Epidermal melanocyte (primary cell): ENCODE results near the gene RPL28.
A peak's percentile ranks its signal among the peaks of the same experiment; 100 is the strongest.

Source experiments
- DNase-seq: peaks from one replicate; pipeline ENCODE4 v3.0.0; 2011; ENCODE audit warnings: low spot score; ENCODE audit not compliant: insufficient read length

RPL28 gene

GRCh38 chr19:55385724-55386492 lies at the start of gene RPL28:
Gene RPL28 (plus strand): TSS chr19:55385932. CDS start chr19:55386358, 426 bp downstream.
- peak; percentile 96 for DNase-seq

DNA sequence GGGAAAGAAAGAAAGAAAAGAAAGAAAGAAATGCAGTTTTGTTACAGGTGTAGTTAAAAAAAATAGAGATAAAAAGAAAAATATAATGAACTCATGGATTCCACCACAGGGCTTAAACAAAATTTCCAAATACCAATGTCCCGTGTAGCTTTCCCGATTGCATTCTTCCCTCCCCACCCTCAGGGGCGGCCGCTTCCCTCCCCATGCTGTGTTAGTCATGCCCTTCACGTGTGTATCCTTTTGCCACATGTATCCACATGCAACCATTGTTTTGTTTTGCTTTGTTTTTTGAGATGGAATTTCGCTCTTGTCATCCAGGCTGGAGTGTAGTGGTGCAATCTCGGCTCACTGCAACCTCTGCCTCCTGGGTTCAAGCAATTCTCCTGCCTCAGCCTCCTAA lies 49.6 kb upstream of the RPL28 start:
- DNase-seq, result no peak

GRCh38 chr19:55339105-55339888 lies 46.4 kb upstream of the RPL28 start, which contains the start of gene KMT5C:
Gene KMT5C (plus strand): TSS chr19:55339876. CDS start chr19:55341937, 2,061 bp downstream.
- DNase-seq, result peak; percentile 98

DNA sequence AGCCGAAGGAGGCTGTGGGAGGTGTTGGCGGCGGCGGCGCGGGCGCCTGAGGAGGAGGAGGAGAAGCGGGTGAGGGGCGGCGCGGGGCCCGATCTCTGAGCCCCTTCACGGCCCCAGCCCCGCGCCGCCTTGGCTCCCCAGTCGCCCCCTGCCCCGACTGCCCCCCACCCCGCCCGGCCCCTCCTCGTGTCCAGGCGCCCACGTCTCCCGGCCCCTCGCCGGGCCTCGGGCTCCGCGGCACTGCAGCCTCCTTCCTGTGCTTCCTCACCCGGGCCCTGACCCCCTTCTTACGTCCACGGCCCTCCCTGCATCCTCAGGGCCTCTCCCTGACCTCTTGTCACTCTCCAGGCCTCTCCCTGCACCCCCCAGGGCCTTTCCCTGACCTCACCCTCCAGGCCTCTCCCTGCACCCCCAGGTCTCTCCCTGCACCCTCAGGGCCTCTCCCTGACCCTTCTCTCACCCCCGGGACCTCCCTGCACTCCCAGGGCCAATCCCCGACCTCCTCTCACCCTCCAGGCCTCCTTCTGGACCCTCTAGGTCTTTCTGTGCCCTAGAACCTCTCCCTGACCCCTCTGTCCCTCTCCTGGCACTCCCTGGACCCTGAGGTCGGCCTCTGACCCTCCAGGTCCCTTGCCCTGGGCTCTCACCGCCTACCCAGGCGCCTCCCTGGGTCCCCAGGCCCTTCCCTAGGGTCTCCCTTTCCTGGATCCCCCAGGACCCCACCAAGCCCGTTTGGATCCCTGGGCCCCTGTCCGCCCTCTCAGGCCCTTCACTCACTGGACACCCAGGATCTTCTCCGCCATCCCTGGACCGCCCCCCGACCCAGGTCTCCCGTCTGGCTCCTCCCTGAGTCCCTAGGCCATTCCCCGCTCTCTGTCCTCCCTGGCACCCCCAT lies 45.6 kb upstream of the RPL28 start:
- DNase-seq, result no peak

GRCh38 chr19:55340784-55341147 lies 45.0 kb upstream of the RPL28 start:
- no peak for DNase-seq

- DNase-seq, result peak; percentile 94
Measured at GRCh38 chr19:55341171-55341588, 44.6 kb upstream of the RPL28 start.

DNA sequence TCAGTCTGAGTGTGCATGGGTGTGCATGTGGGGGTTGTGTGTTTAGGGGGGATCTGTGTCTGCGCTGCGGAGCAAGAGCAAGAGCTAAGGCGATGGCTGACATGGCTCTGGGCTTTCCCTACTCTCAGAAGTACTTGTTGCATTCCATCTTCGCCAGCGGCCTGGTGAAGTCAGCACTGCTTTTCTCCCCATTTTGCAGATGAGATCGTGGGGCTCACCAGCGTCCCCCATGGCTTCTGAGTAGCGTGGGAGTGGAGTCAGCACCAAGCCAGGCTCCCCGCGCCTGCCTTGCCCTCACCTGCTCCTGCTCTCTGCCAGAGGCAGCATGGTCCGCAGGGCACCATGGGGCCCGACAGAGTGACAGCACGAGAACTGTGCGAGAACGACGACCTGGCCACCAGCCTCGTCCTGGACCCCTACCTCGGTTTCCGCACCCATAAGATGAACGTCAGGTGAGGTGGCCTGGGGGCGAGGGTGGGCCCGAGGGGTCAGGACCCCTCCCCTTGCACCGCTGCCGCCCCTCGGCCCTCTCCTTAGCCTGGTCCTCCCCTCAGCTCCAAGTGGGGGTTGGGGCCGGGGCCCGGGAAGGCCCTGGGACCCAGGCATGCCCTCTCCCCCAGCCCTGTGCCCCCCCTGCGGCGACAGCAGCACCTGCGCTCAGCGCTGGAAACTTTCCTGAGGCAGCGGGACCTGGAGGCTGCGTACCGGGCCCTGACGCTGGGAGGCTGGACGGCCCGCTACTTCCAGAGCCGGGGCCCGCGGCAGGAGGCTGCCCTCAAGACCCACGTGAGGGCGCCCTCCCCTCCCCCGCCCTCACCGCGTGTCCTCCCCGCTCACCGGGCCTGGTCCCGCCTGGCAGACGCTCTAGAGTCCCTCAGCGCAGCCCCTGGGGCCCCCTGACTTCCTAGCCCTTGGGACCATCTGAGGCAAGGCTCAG lies 43.9 kb upstream of the RPL28 start:
- DNase-seq, result no peak

GRCh38 chr19:55344444-55344843 lies 41.3 kb upstream of the RPL28 start:
- peak; percentile 78 for DNase-seq

DNA sequence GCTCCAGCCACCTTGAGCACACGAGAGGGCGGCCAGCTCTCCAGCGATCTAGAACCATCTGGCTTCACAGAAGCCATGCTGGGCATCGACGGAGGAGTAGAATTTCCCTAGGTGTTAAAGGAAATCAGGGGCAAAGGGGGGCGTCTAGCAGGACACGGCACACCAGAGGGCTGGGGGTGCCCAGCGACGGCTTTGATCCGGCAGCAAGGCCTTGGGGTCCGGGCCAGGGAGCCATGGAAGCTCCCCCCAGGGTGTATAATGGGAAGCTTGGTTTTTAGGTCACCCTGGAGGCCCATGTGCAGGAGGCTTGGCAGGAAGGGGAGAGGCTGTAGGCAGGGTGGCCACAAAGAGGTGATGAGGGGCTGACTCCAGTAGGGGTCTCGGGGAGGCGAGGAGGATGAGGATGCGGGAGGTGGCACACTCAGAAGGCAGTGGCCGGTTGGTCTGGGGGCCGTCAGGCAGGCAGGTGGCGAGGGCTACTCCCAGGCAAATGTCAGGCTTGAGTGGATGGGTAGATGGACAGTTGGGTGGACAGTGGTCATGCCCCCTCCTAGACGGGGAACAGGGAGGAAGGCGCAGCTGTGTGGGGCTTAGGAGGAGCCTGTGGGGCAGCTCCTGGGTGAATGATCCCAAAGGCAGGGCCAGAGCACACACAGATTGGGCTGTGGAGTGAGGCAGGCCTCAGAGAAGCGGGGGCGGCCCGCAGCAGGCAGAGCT lies 40.5 kb upstream of the RPL28 start:
- DNase-seq, result no peak

- no peak for DNase-seq
Measured at GRCh38 chr19:55345818-55346724, 39.7 kb upstream of the RPL28 start.

GRCh38 chr19:55346725-55347441 lies 38.8 kb upstream of the RPL28 start:
- no peak for DNase-seq

DNA sequence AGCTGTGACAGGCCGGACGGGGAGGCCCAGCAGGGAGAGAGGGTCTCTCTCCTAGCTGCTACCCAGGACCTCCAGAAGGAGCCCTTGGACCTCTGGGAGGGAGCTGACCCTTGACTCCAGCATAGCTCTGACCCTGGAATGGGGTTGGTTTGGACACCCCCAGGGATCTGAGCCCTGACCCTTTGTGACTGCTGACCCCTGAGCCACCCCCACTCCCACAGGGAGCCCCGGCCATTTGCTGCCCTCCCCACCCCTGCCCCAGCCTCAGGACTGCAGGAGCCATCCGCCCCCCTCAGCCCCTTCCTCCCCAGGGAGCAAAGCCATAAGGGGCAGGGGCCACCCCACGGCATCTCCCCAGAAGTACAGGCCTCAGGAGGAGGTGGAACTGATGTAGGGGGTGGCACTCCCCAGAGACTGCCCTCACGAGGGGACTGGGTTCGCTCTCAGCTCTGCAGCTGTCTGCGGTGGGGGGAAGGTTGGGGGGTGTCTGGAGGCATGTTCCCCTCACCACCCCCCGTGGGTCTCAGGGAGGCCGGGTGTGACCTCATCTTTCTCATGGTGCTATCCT lies 38.2 kb upstream of the RPL28 start:
- no peak for DNase-seq

DNA sequence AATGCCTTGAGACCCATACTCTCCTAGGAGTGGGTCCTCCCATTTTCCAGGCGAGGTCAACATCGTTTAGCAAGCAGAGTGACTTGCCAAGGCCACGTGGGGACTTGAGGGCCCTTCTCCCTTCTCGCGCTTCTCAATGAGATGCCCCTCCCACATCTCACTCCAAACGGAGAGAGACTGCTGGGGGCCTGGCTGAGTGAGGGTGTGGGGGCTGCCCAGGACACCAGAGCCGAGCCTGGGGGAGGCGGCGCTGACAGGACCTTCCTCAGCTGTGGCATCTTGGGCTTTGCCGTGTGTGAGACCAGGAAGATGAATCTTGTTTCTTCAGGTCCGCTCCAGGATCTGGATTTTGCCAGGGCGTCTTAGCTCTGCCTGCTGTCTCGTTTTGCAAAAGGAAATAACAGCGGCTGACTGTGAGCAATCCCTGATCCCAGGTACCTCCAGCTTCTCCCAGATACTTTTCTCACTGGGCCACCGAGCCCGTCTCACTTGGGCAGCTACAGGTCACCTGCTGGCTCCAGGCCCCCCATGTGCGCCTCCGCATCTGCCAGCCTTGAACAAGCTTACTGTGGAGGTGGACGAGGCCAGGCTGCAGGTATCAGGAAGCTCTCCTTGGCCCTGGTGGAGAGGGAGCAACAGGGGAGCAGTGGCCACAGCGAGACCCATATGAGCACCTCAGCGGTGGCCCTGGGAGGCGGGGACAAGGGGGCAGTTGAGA lies 37.3 kb upstream of the RPL28 start:
- DNase-seq, result no peak

DNA sequence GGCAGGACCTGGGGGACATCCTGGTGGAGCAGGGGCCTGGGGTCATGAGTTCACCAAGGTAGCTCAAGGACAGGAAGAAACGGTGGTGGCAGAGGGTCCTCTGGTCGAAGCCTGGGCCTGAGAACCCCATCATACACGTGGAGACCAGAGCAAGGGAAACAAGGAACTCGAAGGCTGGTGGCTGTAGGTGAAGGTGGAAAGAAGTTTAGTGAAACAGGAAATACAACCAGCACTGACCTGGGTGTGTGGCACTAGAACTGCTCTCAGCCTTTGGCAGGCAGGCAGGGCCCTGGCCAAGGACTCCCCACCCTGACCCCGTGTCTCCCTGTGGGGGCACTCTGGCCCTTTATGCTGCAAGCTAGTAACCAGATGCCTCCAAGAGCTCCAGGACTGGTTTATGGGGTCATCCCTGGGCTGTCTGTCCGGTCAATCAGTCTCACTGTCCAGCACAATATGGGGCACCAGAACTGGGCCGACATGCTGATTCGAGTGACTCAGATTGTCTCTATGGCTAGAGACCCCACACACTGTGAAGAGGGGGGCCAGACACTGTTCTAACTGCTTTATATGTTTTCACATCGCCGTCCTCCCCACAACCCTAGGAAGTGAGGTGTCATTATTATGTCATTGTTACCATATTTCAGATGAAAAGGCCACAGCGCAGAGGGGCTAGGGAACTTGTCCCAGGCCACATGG lies 35.0 kb upstream of the RPL28 start:
- DNase-seq, result no peak

GRCh38 chr19:55352040-55352439 lies 33.7 kb upstream of the RPL28 start:
- DNase-seq, result no peak

GRCh38 chr19:55352549-55353145 lies 33.1 kb upstream of the RPL28 start:
- DNase-seq, result no peak
